ENCODE data around the gene NTRK3.

The NTRK3 gene

GRCh38 chr15:88185584-88185983, 71.0 kb downstream of the NTRK3 start:
- Histone ChIP-seq H3K4me2 (ENCODE audit: low read length) (no peak overlapping the region), H3K4me1 (ENCODE audit: control insufficient read depth, low read length) (no peaks in the 10 kb centered on the region), H3K9me3 (ENCODE audit: control insufficient read depth, insufficient read depth, low read length) (no peaks in the 10 kb centered on the region), H3K9me2 (replicated peaks; ENCODE audit: control insufficient read depth, low read length) (no peaks in the 10 kb centered on the region), H3K27me3 (ENCODE audit: control insufficient read depth, low read length) (no peaks in the 10 kb centered on the region), H3K4me3 (ENCODE audit: low read length) (no peak overlapping the region), H3F3A (ENCODE audit: control insufficient read depth, insufficient read depth) (no peaks in the 10 kb centered on the region), H3K27ac (ENCODE audit: low read depth, low read length) (no peak overlapping the region), H4K20me1 (ENCODE audit: control insufficient read depth, insufficient read depth, low read depth, low read length) (no peaks in the 10 kb centered on the region), H3K79me2 (ENCODE audit: control insufficient read depth, low read length) (no peaks in the 10 kb centered on the region), H3K36me3 (ENCODE audit: control insufficient read depth, low read length) (no peaks in the 10 kb centered on the region)
- TF ChIP-seq, protein P1, sequence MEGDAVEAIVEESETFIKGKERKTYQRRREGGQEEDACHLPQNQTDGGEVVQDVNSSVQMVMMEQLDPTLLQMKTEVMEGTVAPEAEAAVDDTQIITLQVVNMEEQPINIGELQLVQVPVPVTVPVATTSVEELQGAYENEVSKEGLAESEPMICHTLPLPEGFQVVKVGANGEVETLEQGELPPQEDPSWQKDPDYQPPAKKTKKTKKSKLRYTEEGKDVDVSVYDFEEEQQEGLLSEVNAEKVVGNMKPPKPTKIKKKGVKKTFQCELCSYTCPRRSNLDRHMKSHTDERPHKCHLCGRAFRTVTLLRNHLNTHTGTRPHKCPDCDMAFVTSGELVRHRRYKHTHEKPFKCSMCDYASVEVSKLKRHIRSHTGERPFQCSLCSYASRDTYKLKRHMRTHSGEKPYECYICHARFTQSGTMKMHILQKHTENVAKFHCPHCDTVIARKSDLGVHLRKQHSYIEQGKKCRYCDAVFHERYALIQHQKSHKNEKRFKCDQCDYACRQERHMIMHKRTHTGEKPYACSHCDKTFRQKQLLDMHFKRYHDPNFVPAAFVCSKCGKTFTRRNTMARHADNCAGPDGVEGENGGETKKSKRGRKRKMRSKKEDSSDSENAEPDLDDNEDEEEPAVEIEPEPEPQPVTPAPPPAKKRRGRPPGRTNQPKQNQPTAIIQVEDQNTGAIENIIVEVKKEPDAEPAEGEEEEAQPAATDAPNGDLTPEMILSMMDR (IDR thresholded peaks at IDR 0.05; ENCODE audit: low read depth, low read length, poor library complexity, severe bottlenecking), result no peak
- TF ChIP-seq EZH2phosphoT487 (IDR thresholded peaks at IDR 0.05; ENCODE audit: borderline replicate concordance, low read length), result no peak

DNA sequence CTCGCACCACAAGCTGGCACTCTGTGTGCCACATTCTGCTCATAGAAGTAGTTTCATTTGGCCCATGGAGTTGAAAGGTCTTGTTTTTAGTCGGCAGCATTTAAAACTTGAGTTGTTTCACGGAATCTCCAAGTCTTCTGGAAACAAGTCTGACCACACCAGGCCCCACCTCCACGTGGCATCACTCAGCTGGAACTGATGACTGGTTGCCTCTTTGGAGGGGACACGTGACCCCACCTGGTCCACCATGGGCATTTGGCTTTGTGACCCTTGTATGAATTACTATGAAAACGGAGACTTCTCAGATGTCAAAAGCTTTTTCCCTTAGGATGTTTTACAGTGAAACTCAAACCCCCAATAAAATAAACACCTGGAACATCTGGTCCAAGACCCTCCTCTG, 74.9 kb downstream of the NTRK3 start:
- Histone ChIP-seq H3K4me1 (ENCODE audit: control insufficient read depth, low read length) (peaks cover 19% of the 10 kb centered on the region), H3K36me3 (ENCODE audit: control insufficient read depth, low read length) (no peaks in the 10 kb centered on the region), H3K4me2 (ENCODE audit: low read length) (no peak overlapping the region)

DNA sequence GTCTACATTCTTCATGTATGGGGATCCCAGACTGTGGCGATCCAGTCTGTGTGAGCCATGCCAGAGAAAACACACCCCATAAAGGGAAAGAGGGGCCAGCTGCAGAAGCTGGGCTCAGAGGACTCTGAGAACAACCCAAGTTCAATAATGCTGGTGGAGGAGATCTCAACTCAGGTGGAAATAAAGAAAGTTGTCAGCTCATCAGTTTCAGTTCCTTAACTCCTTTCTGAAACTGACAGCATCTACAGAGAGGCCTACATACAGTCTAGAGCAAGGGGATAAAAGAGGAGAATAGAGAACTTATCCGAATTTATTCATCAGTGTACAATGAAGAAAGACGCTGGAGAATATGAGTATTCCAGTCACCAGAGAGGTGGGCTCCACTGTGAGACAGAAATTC, 77.0 kb downstream of the NTRK3 start:
- no peaks in the 10 kb centered on the region for H3K36me3 ChIP-seq (ENCODE audit: control insufficient read depth, low read length)
- H3K4me2 ChIP-seq (ENCODE audit: low read length), result no peak overlapping the region
- no peaks in the 10 kb centered on the region for H3K9me3 ChIP-seq (ENCODE audit: control insufficient read depth, insufficient read depth, low read length)
- H4K20me1 ChIP-seq (ENCODE audit: control insufficient read depth, insufficient read depth, low read depth, low read length), result no peaks in the 10 kb centered on the region
- H3K4me1 ChIP-seq (ENCODE audit: control insufficient read depth, low read length), result peaks cover 19% of the 10 kb centered on the region
- TF ChIP-seq EZH2phosphoT487 (IDR thresholded peaks at IDR 0.05; ENCODE audit: borderline replicate concordance, low read length), result no peak
- TF ChIP-seq, protein P1 (IDR thresholded peaks at IDR 0.05; ENCODE audit: low read depth, low read length, poor library complexity, severe bottlenecking), result no peak
- 0 out of 2 replicates have a peak, but pooled peaks cover 6% of the 10 kb centered on the region for H3K27me3 ChIP-seq (ENCODE audit: control insufficient read depth, low read length)
- H3K27ac ChIP-seq (ENCODE audit: low read depth, low read length), result no peak overlapping the region
- H3K79me2 ChIP-seq (ENCODE audit: control insufficient read depth, low read length), result no peaks in the 10 kb centered on the region
- no peaks in the 10 kb centered on the region for H3F3A ChIP-seq (ENCODE audit: control insufficient read depth, insufficient read depth)
- H3K9me2 ChIP-seq (replicated peaks; ENCODE audit: control insufficient read depth, low read length), result no peaks in the 10 kb centered on the region
- no peak overlapping the region for H3K4me3 ChIP-seq (ENCODE audit: low read length)

More for the DNA sequence above, 74.9 kb downstream of the NTRK3 start:
- 0 out of 2 replicates have a peak, but pooled peaks cover 4% of the 10 kb centered on the region for H3K27me3 ChIP-seq (ENCODE audit: control insufficient read depth, low read length)
- no peak for TF ChIP-seq EZH2phosphoT487 (IDR thresholded peaks at IDR 0.05; ENCODE audit: borderline replicate concordance, low read length)
- TF ChIP-seq, protein P1 (IDR thresholded peaks at IDR 0.05; ENCODE audit: low read depth, low read length, poor library complexity, severe bottlenecking), result no peak
- no peaks in the 10 kb centered on the region for H4K20me1 ChIP-seq (ENCODE audit: control insufficient read depth, insufficient read depth, low read depth, low read length)
- no peaks in the 10 kb centered on the region for H3K9me3 ChIP-seq (ENCODE audit: control insufficient read depth, insufficient read depth, low read length)
- H3F3A ChIP-seq (ENCODE audit: control insufficient read depth, insufficient read depth), result no peaks in the 10 kb centered on the region
- H3K79me2 ChIP-seq (ENCODE audit: control insufficient read depth, low read length), result no peaks in the 10 kb centered on the region
- no peaks in the 10 kb centered on the region for H3K9me2 ChIP-seq (replicated peaks; ENCODE audit: control insufficient read depth, low read length)
- H3K4me3 ChIP-seq (ENCODE audit: low read length), result no peak overlapping the region
- no peak overlapping the region for H3K27ac ChIP-seq (ENCODE audit: low read depth, low read length)
